GM21576 (cell line): ENCODE data around the gene PRSS23.

ENCODE experiments used
- ATAC-seq: cut with Tn5 transposase; IDR thresholded peaks from one replicate; pipeline ENCODE4 v1.9.1; 2021; ENCODE audit warnings: mild to moderate bottlenecking, moderate library complexity; ENCODE audit not compliant: unreplicated experiment

PRSS23 gene

DNA sequence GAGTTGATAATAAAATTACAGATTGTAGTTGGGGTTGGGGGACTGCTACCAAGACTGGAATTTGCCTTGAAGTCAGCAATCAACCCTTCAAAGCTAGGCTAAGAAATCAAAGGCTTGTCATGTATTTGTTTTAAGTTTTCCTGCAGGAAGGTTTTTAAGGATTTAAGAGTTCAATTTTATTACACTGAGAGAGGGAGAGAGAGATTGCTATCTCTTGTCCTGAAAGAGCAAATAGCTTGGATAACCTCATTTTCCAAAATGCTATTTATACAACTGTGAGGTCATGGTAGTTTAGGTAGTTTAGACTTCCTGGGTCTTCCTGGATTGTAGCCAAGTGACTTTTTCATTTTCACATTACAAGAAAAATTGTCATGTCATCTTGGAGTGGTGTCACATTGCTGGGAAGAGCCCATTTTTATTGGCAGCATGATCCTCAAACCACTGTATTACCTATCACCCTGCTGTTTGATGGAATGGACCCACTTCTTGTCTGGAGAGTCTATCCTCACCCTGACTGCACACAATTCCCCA, 10.1 kb upstream of the PRSS23 start:
- no peak for ATAC-seq

DNA sequence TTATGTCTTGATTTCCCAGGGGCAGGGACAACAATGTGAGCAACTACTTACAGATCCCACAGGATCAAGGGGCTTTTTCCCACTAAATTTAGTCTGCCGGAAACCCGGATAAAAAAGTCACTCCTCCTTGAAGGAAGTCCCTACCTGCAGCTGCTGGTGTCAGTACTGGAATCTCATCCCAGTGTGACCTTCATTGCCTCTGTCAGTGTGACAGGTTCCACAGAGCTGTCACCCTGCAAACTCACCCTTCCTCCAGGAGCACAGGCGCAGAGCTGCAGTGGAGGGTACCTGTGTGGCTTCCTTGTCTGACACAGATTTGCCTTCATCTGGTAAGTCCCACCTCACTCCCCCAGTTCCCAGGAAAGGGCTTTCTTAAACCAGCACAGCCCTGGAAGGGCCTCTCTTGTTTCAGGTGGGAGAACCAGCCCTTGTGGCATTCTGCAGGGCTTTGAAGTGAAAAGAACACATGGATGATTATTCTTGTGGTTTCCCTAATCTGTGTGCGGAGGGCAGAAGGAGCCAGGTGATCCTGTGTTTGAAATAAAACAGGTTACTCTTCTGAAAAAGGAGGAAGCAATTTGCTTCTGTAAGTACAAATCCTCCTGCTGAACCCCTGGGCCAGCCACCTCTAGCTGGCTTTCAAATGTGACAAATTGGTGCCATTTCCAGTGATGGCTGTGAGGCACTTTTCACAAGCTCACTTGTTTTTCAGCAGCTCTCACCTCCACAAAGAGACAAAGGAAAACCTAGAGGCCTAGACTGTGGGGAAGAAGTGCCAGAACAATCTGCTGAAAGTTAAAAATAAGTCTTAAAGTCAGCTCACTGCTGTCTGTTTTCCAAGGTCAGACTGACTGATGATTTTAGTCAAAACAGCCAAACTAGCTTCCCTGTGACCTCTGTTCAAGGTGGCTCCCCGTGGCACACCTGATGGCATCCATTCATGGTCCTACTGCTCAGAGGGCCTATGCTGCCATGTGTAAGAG, 9.2 kb upstream of the PRSS23 start:
- no peak for ATAC-seq

DNA sequence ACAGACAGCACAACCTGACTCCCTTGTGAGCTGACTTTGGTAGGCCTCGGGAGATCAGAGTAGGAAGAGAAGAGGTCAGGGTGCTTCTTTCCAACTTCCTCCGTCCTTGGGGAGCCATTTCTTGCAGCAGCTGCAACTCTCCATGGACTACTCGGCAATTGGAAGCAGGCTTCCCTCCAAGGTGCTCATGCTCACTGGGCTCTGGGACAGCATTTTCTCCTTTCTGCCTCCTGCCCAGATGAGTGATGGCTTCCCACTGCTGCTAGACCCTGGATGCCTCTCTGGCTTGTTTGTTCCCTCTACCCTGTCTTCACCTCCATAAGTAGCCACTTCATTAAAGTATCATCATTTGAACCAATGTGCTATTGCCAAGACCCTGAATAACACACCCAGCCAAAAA, 8.2 kb upstream of the PRSS23 start:
- ATAC-seq, result no peak

DNA sequence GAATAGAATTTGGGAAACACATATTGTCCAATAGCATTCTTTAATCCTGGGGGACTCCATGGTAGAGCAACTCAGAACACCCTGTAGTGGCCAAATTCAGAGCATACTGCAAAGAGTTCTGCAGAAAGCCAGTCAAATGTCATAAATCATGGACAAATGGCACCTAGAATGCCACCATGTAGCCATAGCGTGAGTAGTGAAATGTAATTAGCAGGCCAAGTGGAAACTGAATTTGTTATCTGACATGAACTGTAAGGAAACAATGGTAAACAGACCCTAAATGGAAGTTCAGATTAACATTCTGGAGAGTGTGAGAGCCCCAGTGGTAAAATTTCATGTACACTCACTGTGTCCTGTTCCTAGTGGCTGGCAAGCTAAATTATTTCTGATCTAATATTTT, 7.0 kb upstream of the PRSS23 start:
- no peak for ATAC-seq

GRCh38 chr11:86795511-86795910, 4.8 kb upstream of the PRSS23 start:
- no peak for ATAC-seq

- no peak for ATAC-seq
Observed at GRCh38 chr11:86795949-86796348, 4.4 kb upstream of the PRSS23 start.

DNA sequence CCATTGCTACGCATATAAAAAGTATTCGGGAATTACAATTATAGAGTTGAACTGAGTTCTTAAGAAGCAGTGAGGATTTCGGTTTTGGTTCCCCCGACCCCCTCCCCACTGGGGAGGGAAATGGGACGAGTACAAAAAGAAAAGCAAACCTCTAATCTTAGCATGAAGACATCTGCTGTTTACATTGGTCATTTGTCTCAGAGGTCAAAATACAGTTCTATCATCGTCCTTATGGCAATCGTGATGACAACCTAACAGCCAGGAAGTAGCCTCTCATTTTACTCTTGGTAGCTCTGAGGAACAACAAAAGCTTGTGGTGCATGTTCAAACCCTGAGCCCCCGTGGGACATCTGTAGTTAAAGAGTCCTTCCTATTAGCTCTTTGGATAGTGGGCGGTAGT, 3.2 kb upstream of the PRSS23 start:
- ATAC-seq, result no peak

- ATAC-seq, result no peak
Observed at GRCh38 chr11:86798988-86799387, 1.4 kb upstream of the PRSS23 start.

- ATAC-seq, result no peak
Observed at GRCh38 chr11:86799680-86800075, 664 bp upstream of the PRSS23 start.

DNA sequence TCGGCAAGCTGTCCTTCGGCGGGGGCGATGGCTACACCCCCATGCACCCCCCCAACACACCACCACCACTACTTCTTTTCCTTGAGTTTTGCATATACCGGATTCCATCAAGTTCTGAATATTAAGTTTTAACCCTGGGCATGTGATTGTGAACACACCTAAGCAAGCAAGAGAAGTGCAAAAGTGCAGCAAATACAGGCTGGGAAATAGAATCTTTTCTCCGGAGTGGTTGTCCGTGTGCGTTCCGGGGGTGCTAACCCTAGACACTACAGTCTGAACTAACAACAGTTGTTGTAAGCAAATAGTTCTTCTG, 574 bp downstream of the PRSS23 start:
- no peak for ATAC-seq

- no peak for ATAC-seq
Observed at GRCh38 chr11:86801364-86801763, 1.0 kb downstream of the PRSS23 start.

DNA sequence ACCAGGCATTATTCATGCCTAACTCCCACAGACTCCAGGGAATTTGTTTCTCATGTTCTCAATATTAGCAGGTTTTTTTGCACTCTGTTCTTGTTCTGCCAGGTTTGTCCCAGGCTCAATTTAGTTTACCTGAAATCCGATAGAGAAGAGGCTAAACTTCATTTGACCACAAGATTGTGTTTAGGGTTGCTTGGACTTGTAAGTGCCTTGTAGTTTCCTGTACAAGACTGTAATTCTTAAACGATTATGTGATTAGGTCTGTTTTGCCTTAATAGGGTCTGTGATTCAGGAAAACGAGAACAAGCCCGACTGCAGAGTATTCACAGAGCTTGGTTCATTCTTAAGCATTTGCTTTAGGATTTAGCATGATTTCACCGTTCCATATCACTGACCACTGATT, 1.8 kb downstream of the PRSS23 start:
- no peak for ATAC-seq

DNA sequence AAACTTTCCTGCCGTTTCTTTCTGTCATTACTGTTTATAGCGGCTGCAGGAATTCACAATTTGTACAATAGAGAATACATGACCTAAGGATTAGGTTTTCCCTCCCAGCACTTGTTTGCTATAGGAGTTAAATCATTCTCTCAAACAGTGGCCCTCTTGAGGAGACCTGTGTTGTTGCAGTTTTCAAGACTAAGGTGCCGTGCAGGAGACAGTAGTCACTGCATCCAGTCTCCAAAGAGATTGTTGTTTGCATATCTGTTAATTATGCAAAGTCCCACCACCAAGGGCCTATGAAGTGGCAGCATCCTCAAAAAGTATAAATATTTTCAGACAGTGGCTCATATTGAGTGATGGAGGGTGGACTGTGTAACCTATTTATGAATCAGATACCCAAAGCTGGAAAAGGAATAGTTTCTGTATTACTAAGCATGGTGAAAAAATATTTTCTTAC, 2.3 kb downstream of the PRSS23 start:
- no peak for ATAC-seq

DNA sequence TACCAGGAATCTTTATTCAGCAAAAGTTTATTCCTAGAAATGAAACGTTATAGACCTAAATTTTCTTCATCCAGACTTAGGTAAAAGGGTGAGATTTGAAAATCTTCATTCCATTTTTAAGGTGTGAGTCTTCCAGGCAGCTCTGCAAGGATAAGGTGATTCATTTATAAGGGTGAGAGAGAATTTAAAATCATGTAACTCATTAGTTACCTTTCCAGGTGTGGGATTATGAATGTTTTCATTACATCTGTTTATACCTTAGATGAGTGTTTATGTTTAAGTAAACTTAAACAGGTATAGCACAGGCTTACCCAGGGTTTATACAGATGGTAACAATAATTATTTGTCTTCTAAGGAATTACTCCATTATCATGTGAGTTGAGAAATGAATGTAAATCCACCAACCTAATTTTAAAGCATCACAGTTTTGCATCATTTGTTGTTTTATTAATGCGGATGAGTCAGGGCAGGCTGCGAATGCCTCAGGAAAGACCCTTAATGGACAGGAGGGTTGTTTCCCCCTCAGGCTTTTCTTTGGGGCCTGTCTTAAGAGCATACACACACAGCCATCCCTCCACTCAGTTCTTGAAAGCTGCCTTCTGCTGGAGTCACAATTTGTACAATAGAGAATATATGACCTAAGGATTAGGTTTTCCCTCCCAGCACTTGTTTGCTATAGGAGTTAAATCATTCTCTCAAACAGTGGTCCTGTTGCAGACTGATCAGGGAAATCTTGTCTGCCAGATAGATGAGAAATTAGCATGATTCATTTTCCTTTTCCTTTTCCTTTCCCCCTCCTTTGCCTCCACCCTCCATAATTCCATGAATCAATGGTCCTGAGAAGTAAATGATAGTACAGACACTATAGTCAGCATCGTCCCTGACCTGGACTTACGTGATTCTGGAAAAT, 3.0 kb downstream of the PRSS23 start:
- no peak for ATAC-seq

GRCh38 chr11:86804951-86805350, 4.6 kb downstream of the PRSS23 start:
- no peak for ATAC-seq

DNA sequence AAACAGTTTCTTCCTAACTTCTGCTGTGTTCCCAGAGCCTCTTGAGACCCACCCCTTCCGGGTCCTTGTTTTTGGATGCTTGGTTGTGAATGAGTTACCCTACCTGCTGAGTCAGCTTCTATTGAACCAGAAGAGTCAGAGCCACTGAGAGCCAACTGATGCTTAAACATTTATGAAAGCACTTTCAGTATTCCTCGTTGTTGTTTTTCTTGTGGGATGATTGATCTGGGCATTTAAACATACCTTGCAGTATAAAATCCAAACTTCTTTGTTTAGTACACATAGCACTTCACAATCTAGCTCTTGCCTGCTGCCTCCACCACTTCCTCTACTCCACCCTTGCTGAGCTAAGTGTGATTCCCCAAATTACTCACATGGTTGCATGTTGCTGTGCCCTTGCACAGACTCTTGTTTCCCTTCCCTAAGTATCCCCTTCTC, 5.5 kb downstream of the PRSS23 start:
- peak; percentile 71 for ATAC-seq

GRCh38 chr11:86806903-86807302, 6.6 kb downstream of the PRSS23 start:
- no peak for ATAC-seq

DNA sequence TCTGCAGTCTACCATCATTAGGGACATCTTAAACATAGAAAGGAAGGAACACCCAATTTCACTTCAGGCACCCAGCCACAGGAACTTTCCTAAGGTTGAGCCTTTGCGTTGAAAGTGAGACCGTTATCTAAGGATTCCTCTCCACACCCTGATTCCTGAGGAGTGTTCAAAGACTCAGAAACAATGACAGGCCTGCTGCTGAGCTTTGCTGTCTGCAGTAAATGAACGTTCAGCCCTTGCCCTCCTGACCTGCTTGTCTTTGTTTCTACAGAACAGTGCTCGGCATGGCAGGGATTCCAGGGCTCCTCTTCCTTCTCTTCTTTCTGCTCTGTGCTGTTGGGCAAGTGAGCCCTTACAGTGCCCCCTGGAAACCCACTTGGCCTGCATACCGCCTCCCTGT, 7.0 kb downstream of the PRSS23 start:
- ATAC-seq, result no peak

DNA sequence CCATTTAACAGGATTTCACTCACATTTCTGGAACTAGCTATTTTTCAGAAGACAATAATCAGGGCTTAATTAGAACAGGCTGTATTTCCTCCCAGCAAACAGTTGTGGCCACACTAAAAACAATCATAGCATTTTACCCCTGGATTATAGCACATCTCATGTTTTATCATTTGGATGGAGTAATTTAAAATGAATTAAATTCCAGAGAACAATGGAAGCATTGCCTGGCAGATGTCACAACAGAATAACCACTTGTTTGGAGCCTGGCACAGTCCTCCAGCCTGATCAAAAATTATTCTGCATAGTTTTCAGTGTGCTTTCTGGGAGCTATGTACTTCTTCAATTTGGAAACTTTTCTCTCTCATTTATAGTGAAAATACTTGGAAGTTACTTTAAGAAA, 9.2 kb downstream of the PRSS23 start:
- no peak for ATAC-seq

DNA sequence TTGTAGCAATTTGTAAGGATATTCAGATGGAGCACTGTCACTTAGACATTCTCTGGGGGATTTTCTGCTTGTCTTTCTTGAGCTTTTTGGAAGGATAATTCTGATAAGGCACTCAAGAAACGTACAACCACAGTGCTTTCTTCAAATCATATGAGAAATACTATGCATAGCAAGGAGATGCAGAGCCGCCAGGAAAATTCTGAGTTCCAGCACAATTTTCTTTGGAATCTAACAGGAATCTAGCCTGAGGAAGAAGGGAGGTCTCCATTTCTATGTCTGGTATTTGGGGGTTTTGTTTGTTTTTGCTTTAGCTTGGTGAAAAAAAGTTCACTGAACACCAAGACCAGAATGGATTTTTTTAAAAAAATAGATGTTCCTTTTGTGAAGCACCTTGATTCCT, 9.9 kb downstream of the PRSS23 start:
- no peak for ATAC-seq

DNA sequence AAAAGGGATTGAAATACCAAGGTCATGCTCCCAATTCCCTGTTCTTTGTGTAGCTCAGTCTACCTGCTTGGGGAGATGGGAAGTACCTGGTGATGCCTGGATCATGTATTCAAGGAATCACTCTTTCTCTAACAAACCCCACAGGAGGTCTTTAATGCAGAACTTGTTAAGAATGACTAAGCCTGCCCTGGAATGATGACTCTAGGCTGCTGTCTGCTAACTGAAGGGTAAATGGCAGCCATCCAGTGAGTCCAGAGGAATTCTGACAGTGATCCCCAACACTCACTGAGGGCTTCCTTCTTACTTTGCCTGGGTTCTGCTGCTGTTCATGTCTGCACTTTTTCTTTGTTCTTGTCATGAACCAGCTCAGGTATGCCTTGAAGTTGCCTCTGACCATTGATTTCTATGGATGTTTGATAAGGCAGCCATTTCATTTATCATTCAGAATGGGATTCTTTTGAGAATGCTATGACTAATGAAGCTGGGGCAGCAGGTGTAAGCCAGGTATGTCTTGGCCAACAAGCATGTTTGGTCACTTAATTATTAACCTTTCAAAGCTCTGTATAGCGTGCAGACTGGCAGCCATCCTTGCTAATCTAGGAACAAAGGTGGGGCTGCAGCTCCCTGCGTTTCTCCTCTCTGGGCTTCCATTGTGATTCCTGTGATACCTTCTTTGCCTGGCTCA, 11.4 kb downstream of the PRSS23 start:
- ATAC-seq, result no peak
